Glutamatergic neuron (in vitro differentiated cells): ENCODE measurements around the gene ZNF532. TPM values are rescaled to one million over a fixed set of nuclear protein-coding genes. Genes with fewer than 3 reads are reported as not detected.
A peak's percentile ranks its signal among the peaks of the same experiment; 100 is the strongest.

Experiments used
- DNase-seq: peaks from one replicate; pipeline ENCODE4 v3.0.0; 2022
- H3K27ac Mint-ChIP-seq: one replicate; pipeline ENCODE4 v1.8.0; 2020; ENCODE audit warnings: mild to moderate bottlenecking, mixed read lengths, inconsistent platforms; ENCODE audit not compliant: unreplicated experiment
- H3K27me3 Mint-ChIP-seq: one replicate; pipeline ENCODE4 v1.8.0; 2020; ENCODE audit warnings: mild to moderate bottlenecking, moderate library complexity, mixed read lengths, inconsistent platforms; ENCODE audit not compliant: unreplicated experiment
- H3K36me3 Mint-ChIP-seq: one replicate; pipeline ENCODE4 v1.8.0; 2020; ENCODE audit warnings: mild to moderate bottlenecking, mixed read lengths, inconsistent platforms; ENCODE audit not compliant: unreplicated experiment
- H3K4me1 Mint-ChIP-seq: one replicate; pipeline ENCODE4 v1.8.0; 2020; ENCODE audit warnings: mild to moderate bottlenecking, low read depth, mixed read lengths, inconsistent platforms; ENCODE audit not compliant: unreplicated experiment
- H3K4me3 Mint-ChIP-seq: one replicate; pipeline ENCODE4 v1.8.0; 2020; ENCODE audit warnings: mild to moderate bottlenecking, mixed read lengths, inconsistent platforms; ENCODE audit not compliant: unreplicated experiment
- H3K9me3 Mint-ChIP-seq: one replicate; pipeline ENCODE4 v1.8.0; 2020; ENCODE audit warnings: mild to moderate bottlenecking, moderate library complexity, mixed read lengths, inconsistent platforms; ENCODE audit not compliant: unreplicated experiment
- CTCF ChIP-seq: fragments of 200-600 bp; sonication (generic); IDR thresholded peaks from one replicate; pipeline ENCODE4 v1.5.0; 2021; ENCODE audit not compliant: partially characterized antibody, unreplicated experiment
- total RNA-seq: library from RNA; stranded (reverse); fragmentation: NEBNext Ultra II Directional; extraction: Animal tissue kit (Norgen Biotek cat#: 25700); gene quantifications from one replicate; pipeline ENCODE4 v1.2.1, GENCODE V29; 2021; ENCODE audit not compliant: unreplicated experiment

ZNF532 gene
- total RNA-seq, 1 donor from 2014 or later, result 217 TPM

GRCh38 chr18:58952858-58953257, 88.2 kb downstream of the ZNF532 start:
- TF ChIP-seq CTCF, result no peak
- Mint-ChIP-seq H3K4me3 (no peak overlapping the region), H3K36me3 (no peaks in the 10 kb centered on the region), H3K9me3 (peaks cover 3% of the 10 kb centered on the region), H3K27ac (peak overlapping the region; percentile 46), H3K27me3 (peaks cover 2% of the 10 kb centered on the region), H3K4me1 (peaks cover 11% of the 10 kb centered on the region)
- DNase-seq, result no peak

- peaks cover 2% of the 10 kb centered on the region for H3K27me3 Mint-ChIP-seq
- no peaks in the 10 kb centered on the region for H3K36me3 Mint-ChIP-seq
- TF ChIP-seq CTCF, result no peak
- no peak overlapping the region for H3K27ac Mint-ChIP-seq
- H3K9me3 Mint-ChIP-seq, result peaks cover 3% of the 10 kb centered on the region
- H3K4me3 Mint-ChIP-seq, result no peak overlapping the region
- peaks cover 12% of the 10 kb centered on the region for H3K4me1 Mint-ChIP-seq
- DNase-seq, result no peak
Observed at GRCh38 chr18:58953627-58954026, 89.0 kb downstream of the ZNF532 start.

GRCh38 chr18:58955001-58955400, 90.3 kb downstream of the ZNF532 start:
- no peak overlapping the region for H3K27ac Mint-ChIP-seq
- no peaks in the 10 kb centered on the region for H3K36me3 Mint-ChIP-seq

GRCh38 chr18:58955738-58956137, 91.1 kb downstream of the ZNF532 start:
- no peak for TF ChIP-seq CTCF
- Mint-ChIP-seq H3K9me3 (peaks cover 3% of the 10 kb centered on the region), H3K4me3 (no peak overlapping the region), H3K27ac (no peak overlapping the region), H3K36me3 (no peaks in the 10 kb centered on the region), H3K4me1 (peaks cover 21% of the 10 kb centered on the region), H3K27me3 (peaks cover 7% of the 10 kb centered on the region)
- no peak for DNase-seq

More at GRCh38 chr18:58955001-58955400, 90.3 kb downstream of the ZNF532 start:
- Mint-ChIP-seq H3K4me3 (no peak overlapping the region), H3K9me3 (peaks cover 3% of the 10 kb centered on the region), H3K27me3 (peaks cover 2% of the 10 kb centered on the region), H3K4me1 (peaks cover 14% of the 10 kb centered on the region)
- DNase-seq, result no peak
- no peak for TF ChIP-seq CTCF

GRCh38 chr18:58958628-58959027, 94.0 kb downstream of the ZNF532 start:
- peak overlapping the region; percentile 64 for H3K27ac Mint-ChIP-seq
- H3K4me1 Mint-ChIP-seq, result peaks cover 19% of the 10 kb centered on the region
- no peak for DNase-seq
- no peak overlapping the region for H3K4me3 Mint-ChIP-seq
- no peaks in the 10 kb centered on the region for H3K36me3 Mint-ChIP-seq
- H3K27me3 Mint-ChIP-seq, result peaks cover 9% of the 10 kb centered on the region
- TF ChIP-seq CTCF, result no peak
- H3K9me3 Mint-ChIP-seq, result peaks cover 8% of the 10 kb centered on the region
